Keratinocyte (primary cell): Measurements from ENCODE around the gene SEMA3C. TPM values are rescaled to one million over a fixed set of nuclear protein-coding genes. Genes with fewer than 3 reads are reported as not detected.

Source experiments
- DNase-seq: peaks from one replicate; pipeline ENCODE4 v3.0.0-alpha.2; 2011; ENCODE audit warnings: low read depth, missing footprints, low spot score
- FAIRE-seq: peaks from 2 replicates; lab custom pipeline; 2011; peaks lifted over from hg19 to GRCh38; lab: Jason Lieb, UNC
- H2AFZ ChIP-seq: 2 replicates; pipeline ENCODE4 v1.6.0; 2012; ENCODE audit warnings: low read length, control low read depth, inconsistent platforms; ENCODE audit not compliant: control insufficient read depth
- H3K27ac ChIP-seq: 2 replicates; pipeline ENCODE4 v1.5.1; 2011; ENCODE audit warnings: low read length; ENCODE audit not compliant: control insufficient read depth, insufficient read depth
- H3K27me3 ChIP-seq: 3 replicates; pipeline ENCODE4 v1.6.0; 2011; ENCODE audit warnings: low read length; ENCODE audit not compliant: control insufficient read depth, insufficient read depth; ENCODE audit errors: extremely low read depth
- H3K36me3 ChIP-seq, 2 experiments: 2 replicates in 1 of 2; 3 replicates in 1 of 2; pipeline ENCODE4 v1.5.1; 2011; ENCODE audit warnings: low read length in 2 of 2, mild to moderate bottlenecking in 1 of 2; ENCODE audit not compliant: control insufficient read depth in 2 of 2, insufficient read depth in 2 of 2; ENCODE audit errors: extremely low read depth in 1 of 2
- H3K4me1 ChIP-seq: 3 replicates; pipeline ENCODE4 v1.5.1; 2011; ENCODE audit warnings: low read length; ENCODE audit not compliant: control insufficient read depth, insufficient read depth; ENCODE audit errors: extremely low read depth
- H3K4me2 ChIP-seq: 3 replicates; pipeline ENCODE4 v1.6.0; 2011; ENCODE audit warnings: low read depth, low read length; ENCODE audit not compliant: control insufficient read depth, insufficient read depth; ENCODE audit errors: extremely low read depth
- H3K4me3 ChIP-seq, 3 experiments: fragments of 200-600 bp in 1 of 3; sonication (generic) in 1 of 3; 2 replicates in 2 of 3; 3 replicates in 1 of 3; pipeline ENCODE4 v1.5.1; 2011 to 2016; ENCODE audit warnings: low read length in 3 of 3, mild to moderate bottlenecking in 3 of 3, control low read depth in 2 of 3, inconsistent platforms in 1 of 3, low read depth in 1 of 3, mixed read lengths in 1 of 3, mixed run types in 1 of 3, moderate library complexity in 1 of 3; ENCODE audit not compliant: control insufficient read depth in 2 of 3, insufficient read depth in 2 of 3; ENCODE audit errors: extremely low read depth in 1 of 3
- H3K79me2 ChIP-seq: 2 replicates; pipeline ENCODE4 v1.6.0; 2012; ENCODE audit warnings: low read length; ENCODE audit not compliant: control insufficient read depth, insufficient read depth
- H3K9ac ChIP-seq: 3 replicates; pipeline ENCODE4 v1.6.0; 2011; ENCODE audit warnings: low read length; ENCODE audit not compliant: control insufficient read depth, insufficient read depth; ENCODE audit errors: extremely low read depth
- H3K9me1 ChIP-seq: 3 replicates; pipeline ENCODE4 v1.6.0; 2011; ENCODE audit warnings: low read length; ENCODE audit not compliant: control insufficient read depth, insufficient read depth; ENCODE audit errors: extremely low read depth
- H3K9me3 ChIP-seq: 2 replicates; pipeline ENCODE4 v1.5.1; 2012; ENCODE audit warnings: low read depth, low read length; ENCODE audit not compliant: control insufficient read depth
- H4K20me1 ChIP-seq: 3 replicates; pipeline ENCODE4 v1.6.0; 2011; ENCODE audit warnings: low read length; ENCODE audit not compliant: control insufficient read depth, insufficient read depth; ENCODE audit errors: extremely low read depth
- EZH2 ChIP-seq: IDR thresholded peaks from one replicate; pipeline ENCODE4 v1.6.1; 2012; ENCODE audit warnings: inconsistent platforms, mild to moderate bottlenecking, low read length, moderate library complexity
- dilution Hi-C: fragments of 300-500 bp; cut with MboI; formaldehyde crosslinking; loops from one replicate; pipeline ENCODE4 v1.7.0; 2020; ENCODE audit warnings: low sequenced_read_pairs; ENCODE audit not compliant: extremely low pct_ligation_motif_present
- polyA plus RNA-seq, 5 experiments: library from polyadenylated mRNA; depleted of rRNA in 3 of 5; stranded (reverse) in 3 of 5; stranded (forward) in 1 of 5; unstranded in 1 of 5; fragments of >200 nt; gene quantifications; 1 replicate in 1 of 5; 2 replicates in 3 of 5; 3 replicates in 1 of 5; pipeline versions ENCODE4 v1.2.1 to v1.2.3, GENCODE V29; 2011 to 2012; ENCODE audit warnings: missing spikeins in 2 of 5, low read depth in 1 of 5, low replicate concordance in 1 of 5
- TF ChIP-seq, protein P1 (sequence below), 3 experiments: IDR thresholded peaks in 1 of 3; conservative IDR thresholded peaks in 1 of 3; optimal IDR thresholded peaks in 1 of 3; 2 replicates in 2 of 3; 3 replicates in 1 of 3; pipeline versions ENCODE3 to v1.5.1; 2011; ENCODE audit warnings: low read length in 3 of 3, mild to moderate bottlenecking in 3 of 3, moderate library complexity in 2 of 3, control low read depth in 1 of 3, inconsistent platforms in 1 of 3; ENCODE audit not compliant: insufficient read depth in 2 of 3; ENCODE audit errors: extremely low read depth in 1 of 3

The SEMA3C gene
- polyA plus RNA-seq, 1 donor (not counting 4 experiments of a cell fraction or from before 2014, with no cell fraction given): 142 TPM

DNA sequence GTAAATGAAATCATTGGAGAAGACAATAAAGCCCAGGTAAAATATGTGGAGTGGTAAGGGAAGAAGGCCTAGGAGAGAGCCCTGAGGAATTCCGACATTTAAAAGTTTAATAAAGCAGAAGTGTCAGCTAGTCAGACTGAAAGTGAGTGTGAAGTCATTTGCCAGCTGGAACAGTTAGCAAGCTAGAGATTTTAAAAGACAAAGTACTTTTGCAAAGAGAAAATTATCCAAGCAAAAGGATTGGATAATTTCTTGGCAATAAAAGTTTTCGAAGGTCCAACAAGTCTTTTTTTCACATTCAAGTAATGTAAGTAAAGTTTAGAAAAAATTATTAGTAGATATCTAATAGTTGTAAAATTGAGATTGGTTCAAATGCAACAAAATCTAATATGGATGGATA is 27.1 kb upstream of the SEMA3C start:
- dilution Hi-C loops: no loop called here
- H3K4me2 ChIP-seq: no peak overlapping the region
- no peak overlapping the region for H2AFZ ChIP-seq
- DNase-seq: no peak
- H3K9me3 ChIP-seq: peaks cover 4% of the 10 kb centered on the region
- H3K4me3 ChIP-seq: no peak overlapping the region
- no peaks in the 10 kb centered on the region for H3K36me3 ChIP-seq
- no peaks in the 10 kb centered on the region for H3K79me2 ChIP-seq
- no peak overlapping the region for H3K9ac ChIP-seq
- H3K9me1 ChIP-seq: no peaks in the 10 kb centered on the region
- no peaks in the 10 kb centered on the region for H3K27me3 ChIP-seq
- no peak overlapping the region for H3K27ac ChIP-seq
- no peaks in the 10 kb centered on the region for H4K20me1 ChIP-seq
- TF ChIP-seq EZH2: no peak
- TF ChIP-seq, protein P1, sequence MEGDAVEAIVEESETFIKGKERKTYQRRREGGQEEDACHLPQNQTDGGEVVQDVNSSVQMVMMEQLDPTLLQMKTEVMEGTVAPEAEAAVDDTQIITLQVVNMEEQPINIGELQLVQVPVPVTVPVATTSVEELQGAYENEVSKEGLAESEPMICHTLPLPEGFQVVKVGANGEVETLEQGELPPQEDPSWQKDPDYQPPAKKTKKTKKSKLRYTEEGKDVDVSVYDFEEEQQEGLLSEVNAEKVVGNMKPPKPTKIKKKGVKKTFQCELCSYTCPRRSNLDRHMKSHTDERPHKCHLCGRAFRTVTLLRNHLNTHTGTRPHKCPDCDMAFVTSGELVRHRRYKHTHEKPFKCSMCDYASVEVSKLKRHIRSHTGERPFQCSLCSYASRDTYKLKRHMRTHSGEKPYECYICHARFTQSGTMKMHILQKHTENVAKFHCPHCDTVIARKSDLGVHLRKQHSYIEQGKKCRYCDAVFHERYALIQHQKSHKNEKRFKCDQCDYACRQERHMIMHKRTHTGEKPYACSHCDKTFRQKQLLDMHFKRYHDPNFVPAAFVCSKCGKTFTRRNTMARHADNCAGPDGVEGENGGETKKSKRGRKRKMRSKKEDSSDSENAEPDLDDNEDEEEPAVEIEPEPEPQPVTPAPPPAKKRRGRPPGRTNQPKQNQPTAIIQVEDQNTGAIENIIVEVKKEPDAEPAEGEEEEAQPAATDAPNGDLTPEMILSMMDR (optimal IDR thresholded peaks at IDR 0.05 in 1 of 3, IDR thresholded peaks at IDR 0.05 in 1 of 3, conservative IDR thresholded peaks at IDR 0.05 in 1 of 3; ENCODE audit: extremely low read depth in 1 of 3, insufficient read depth in 2 of 3, low read length in 3 of 3): no peak
- FAIRE-seq: no peak
- H3K4me1 ChIP-seq: peaks cover 25% of the 10 kb centered on the region

DNA sequence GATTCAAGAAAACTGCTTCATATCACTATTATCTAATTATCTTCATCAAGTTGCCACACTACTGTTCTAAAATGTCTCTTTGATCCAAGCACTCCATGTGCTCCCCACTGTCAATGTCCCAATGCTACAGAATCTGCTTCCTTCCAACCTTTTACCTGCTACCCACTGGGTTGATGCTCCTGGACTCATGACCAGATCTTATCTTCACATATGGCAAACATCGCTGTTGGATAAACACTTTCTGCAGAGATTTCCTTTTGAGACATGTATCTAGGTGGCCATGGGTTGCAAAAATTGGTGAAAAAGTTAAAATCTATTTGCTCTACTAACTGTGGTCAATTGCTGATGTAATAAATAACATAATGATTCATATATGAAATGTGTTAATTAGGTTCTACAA is 24.5 kb upstream of the SEMA3C start:
- H3K9me3 ChIP-seq: no peaks in the 10 kb centered on the region
- TF ChIP-seq, protein P1 (optimal IDR thresholded peaks at IDR 0.05 in 1 of 3, IDR thresholded peaks at IDR 0.05 in 1 of 3, conservative IDR thresholded peaks at IDR 0.05 in 1 of 3; ENCODE audit: extremely low read depth in 1 of 3, insufficient read depth in 2 of 3, low read length in 3 of 3): no peak
- no peak for TF ChIP-seq EZH2
- H3K36me3 ChIP-seq: no peaks in the 10 kb centered on the region
- FAIRE-seq (peak; percentile 60), DNase-seq (no peak)
- peaks cover 36% of the 10 kb centered on the region for H3K4me1 ChIP-seq
- no peaks in the 10 kb centered on the region for H4K20me1 ChIP-seq
- no peak overlapping the region for H3K4me2 ChIP-seq
- dilution Hi-C loops: no loop called here
- no peak overlapping the region for H3K4me3 ChIP-seq
- H3K79me2 ChIP-seq: no peaks in the 10 kb centered on the region
- H3K27ac ChIP-seq: peak overlapping the region; percentile 98
- H3K27me3 ChIP-seq: no peaks in the 10 kb centered on the region
- no peaks in the 10 kb centered on the region for H3K9me1 ChIP-seq
- peak overlapping the region; percentile 78 for H2AFZ ChIP-seq
- no peak overlapping the region for H3K9ac ChIP-seq
